Left hindlimb (tissue), 1 donor: Measurements from ENCODE around the gene SULT1A2.
"Not testable (repeated sequence)": the region's sequence is repeated elsewhere in the genome, so short reads cannot be mapped to it uniquely, and the experiment has no call there.

ENCODE experiments used
- DNase-seq: peaks from one replicate; pipeline ENCODE4 v3.0.0-alpha.2; 2018

Gene SULT1A2

DNA sequence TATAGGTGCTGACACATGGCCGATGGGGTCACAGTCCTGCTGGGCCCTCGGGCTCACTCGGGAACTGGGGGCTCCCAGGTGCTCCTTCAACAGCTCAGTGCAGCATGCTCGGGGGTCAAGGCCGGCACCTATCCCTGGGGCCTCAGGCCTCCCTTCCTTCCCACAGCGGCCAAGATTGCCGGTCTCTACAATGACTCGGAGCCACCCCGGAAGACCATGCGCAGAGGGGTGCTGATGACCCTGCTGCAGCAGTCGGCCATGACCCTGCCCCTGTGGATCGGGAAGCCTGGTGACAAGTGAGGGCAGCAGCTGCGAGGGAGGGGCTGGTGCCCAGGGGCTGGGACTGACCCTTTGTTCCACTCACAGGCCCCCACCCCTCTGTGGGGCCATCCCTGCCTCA, 6.9 kb downstream of the SULT1A2 start:
- DNase-seq, result no peak

DNA sequence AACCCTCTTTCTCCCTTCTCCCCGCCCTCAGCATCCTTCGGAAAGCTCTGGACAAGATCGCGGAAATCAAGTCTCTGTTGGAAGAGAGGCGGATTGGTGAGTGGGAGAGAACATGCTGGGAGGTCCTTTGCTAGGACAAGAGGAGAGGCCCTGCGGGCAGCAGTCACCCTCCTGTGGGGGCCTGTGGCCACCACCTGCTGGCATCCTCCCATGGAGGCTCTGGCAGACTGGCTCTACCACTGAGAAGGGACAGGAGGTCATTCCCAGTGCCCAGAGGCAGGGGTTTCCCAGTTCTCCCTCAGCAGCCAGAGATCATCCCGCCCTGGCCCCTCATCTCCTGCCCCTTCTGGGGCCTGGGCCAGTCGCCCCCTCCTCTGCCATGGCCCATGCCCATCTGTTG, 7.8 kb downstream of the SULT1A2 start:
- DNase-seq, result no peak

DNA sequence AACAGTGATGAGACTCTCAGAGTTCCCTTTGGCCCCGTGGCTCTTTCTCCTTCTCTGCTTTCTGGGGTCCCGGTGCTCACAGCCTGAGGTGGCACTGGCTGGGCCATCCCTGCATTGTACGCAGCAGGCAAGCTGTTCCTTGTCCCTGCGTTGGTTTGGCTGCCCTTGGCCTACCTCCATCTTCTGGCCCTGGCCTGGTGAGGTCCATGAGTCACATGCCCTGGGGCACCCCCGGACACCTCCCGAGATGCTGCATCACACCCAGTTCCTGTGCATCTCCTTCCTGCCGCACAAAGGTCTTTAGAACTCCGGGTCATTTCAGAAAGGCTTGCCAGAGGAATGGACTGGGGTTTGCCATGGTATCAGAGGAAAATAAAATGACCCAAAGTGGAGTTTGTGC, 9.5 kb downstream of the SULT1A2 start:
- no peak for DNase-seq

DNA sequence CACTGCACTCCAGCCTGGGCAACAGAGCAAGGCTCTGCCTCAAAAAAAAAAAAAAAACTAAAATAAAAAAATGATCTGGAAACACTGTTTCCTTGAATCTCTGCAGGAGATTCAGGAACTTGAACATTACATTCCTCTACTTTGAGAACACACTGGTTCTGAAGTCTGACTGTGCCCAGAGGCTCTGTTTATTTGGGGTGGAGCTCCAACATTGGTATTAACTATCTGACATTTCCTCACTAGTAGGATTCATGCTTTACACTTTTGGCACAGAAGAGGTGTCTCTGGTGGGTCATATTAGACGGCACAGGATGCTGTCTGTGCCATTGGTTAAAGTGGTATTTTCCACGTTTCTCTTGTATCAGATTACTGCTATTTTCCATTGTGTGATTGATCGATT, 10.4 kb downstream of the SULT1A2 start:
- no peak for DNase-seq

DNA sequence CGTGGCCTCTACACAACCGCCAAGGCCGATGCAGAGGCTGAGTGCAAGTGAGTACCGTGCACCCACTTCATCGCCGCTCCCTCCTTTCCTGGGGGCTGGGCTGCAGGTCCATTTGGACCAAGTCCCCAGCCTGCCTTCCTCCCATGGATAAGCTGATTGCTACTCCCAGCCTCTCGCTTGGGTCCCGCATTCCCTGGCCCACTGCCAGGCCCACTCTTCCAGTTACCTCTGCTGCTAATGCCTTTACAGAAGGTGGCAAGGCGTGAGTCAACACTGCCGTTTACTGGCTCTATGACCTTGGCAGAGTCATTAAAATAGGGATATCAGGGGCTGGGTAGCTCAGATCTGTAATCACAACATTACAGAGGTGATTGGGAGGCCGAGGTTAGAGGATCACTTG, 11.2 kb downstream of the SULT1A2 start:
- no peak for DNase-seq

DNA sequence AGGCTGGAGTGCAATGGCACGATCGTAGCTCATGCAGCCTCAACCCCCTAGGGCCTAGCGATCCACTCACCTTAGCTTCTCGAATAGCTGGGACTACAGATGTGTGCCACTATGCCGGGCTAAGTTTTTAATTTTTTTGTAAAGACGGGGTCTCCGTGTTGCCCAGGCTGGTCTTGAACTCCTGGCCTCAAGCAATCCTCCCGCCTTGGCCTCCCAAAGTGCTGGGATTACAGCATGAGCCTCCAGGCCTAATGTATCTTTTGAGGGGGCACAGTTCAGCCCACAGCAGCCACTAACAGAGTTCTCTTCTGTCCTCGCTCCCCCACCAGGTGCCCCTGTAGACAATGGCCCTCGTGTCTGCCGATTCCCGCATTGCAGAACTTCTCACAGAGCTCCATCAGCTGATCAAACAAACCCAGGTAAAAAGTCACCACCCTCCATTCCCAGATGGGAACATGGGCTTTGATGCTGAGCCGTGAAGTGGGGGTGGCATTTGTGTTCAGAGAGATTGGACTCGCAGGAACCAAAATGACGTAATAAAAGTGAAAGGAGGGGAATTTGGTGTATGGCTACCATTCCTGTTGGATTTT, 16.0 kb downstream of the SULT1A2 start:
- DNase-seq, result no peak

DNA sequence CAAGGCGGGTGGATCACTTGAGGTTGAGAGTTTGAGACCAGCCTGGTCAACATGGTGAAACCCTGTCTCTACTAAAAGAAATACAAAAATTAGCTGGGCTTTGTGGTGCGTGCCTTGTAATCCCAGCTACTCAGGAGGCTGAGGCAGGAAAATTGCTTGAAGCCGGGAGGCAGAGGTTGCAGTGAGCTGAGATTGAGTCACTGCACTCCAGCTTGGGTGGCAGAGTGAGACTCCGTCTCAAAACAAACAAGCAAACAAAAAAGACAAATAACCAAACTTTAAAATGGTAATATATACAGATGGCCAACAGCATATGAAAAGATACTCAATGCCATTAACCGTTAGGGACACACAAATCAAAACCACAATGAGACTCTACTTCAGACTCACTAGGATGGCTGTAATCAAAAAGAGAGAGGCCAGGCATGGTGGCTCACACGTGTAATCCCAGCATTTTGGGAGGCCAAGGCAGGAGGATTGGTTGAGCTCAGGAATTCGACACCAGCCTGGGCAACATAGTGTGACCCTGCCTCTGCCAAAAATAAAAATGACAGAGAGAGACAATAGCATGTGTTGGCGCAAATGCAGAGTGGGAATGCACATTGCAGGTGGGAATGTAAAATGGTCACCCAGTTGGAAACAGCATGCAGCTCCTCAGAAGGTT, 21.3 kb downstream of the SULT1A2 start:
- DNase-seq, result no peak

DNA sequence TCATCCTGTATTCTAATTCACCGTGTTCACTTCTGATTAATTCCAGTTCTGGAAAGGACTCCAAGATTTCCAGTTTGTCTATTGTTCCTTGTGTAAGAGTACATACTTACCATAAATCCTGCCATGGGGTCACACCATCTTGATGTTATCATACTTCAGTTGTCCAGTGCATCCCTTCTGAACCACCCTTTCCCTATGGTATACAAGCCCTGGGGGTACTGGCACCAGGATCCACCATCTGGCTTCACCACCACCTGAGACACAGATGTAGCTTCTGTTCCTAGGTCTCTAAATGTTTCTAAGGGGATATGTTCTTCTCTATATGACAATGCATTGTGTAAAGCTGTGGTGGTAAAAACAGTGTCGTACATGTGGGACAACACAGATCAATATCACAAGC, 21.9 kb downstream of the SULT1A2 start:
- no peak for DNase-seq

DNA sequence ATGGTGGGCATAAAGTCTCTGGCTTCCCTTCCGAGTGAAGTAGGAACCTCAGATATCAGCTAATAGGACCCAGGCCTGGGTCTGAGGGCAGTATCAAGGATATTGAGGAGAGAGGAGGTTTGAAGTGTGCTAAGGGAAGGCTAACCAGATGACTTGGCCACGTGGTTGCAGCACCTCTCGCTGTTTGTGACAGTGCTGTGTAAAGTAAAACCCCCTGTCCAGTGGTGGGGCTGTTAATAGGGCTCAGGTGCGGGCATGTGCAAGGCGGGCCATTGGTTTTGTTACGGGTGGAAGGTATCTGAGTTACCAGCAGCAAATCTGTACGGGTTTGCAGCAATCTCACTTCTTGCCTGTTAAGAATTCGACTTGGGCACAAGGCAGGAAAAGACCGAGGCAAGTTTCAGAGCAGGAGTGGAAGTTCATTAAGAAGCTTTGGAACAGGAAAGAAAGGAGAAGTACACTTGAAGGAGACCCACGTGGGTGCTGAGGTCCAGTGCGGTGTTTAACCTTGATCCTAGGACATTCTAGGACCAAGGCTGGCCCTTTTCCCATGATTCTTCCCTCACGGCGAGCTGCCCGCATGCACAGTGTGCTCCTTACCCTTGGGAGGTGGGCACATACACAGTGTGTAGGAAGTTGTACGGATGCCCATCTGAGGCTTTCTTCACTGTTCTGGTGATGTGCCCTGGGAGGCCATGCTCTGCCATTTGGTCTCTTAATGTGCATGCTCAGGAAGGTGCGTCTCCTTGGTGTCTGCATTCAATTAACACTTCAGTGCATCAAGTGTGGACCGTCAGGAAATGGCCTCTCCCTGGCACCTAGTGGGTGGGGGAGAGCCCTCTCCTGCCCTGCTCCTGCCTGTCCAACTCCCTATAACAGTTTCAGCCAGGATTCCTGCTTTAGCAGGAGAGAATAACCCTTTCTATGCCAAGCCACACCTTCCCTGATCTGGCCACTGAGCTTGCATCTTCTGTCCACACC, 22.8 kb downstream of the SULT1A2 start:
- no peak for DNase-seq

DNA sequence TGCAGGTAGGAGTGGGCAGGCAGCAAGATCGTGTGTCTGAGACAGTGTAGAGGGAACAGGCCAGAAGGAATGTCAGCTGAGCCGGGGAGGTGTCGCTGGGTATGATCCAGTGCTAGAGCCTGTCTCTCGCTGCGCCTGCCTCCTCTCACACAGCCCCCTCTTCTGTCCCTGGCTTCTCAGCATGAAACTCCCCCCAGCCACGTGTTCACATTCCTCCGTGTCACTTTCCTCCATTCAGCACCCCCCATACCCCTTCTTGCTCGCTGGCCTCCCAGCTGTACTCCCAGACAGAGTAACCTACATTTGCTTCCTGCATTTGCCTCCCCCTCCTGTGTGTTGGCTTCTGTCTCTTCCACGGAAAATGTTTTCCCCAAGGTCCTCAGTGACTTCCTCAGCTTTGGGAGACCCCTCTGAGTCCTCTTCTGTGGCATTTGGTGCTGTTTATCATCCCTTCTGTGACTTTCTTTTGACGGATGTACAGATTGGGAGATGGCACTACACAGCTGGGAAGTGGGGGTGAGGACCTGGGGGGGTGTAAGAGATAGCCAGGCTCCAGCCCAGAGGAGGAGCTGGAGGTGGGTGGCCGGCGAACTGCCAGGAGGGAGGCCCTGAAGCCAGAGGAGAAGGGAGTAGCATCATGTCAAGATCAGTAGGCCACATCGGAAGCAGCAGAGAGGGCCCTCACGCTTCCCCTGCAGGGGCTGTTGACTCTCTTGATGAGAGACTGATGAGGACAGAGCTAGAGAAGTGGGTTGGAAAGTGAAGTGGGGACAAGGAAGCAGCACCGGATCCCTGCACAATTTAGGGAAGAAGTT, 23.9 kb downstream of the SULT1A2 start:
- DNase-seq, result peak; percentile 81

DNA sequence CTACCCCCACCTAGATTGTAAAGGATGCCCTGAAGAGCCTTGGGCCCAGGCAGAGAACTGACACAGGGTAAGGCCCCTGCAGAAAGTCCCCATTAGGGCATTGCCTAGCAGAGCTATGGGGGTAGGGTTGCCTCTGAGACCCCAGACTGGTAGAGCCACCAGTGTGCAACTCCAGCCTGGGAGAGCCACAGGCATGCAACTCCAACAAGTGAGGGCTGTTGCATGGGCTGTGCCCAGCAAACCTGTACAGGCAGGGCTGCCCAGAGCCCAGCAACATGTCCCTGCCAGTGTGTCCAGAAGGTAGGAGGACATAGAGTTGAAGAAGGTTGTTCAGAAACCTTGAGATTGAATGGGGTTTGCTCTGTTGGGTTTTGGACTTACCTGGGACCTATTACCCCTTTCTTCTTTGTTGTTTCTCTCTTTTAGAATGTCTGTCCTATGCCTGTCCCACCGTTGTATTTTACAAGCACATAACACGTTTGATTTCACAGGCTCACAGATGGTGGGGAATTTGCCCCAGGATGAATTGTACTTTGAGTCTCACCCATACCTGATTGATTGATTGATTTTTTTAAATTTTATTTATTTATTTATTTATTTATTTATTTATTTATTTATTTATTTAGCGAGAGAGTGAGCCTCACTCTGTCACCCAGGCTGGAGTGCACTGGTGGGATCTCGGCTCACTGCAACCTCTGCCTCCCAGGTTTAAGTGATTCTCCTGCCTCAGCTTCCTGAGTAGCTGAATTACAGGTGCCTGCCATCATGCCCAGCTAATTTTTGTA, 26.7 kb downstream of the SULT1A2 start:
- no peak for DNase-seq

DNA sequence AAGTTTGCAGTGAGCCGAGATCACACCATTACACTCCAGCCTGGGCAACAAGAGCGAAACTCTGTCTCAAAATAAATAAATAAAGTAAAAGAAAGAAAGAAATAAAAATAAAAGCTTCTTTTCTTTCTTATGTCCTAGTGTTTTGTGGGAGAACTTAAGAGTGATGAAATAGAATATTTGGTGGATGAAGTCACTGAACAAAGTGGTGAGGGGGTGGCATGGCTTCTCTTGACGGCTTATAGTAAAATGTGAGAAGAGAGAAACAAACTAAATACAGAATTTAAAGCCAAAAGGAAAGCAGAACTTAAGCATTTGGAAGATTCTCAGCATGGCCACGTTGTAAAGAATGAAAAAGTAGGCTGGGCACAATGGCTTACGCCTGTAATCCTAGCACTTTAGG, 27.8 kb downstream of the SULT1A2 start:
- no peak for DNase-seq

DNA sequence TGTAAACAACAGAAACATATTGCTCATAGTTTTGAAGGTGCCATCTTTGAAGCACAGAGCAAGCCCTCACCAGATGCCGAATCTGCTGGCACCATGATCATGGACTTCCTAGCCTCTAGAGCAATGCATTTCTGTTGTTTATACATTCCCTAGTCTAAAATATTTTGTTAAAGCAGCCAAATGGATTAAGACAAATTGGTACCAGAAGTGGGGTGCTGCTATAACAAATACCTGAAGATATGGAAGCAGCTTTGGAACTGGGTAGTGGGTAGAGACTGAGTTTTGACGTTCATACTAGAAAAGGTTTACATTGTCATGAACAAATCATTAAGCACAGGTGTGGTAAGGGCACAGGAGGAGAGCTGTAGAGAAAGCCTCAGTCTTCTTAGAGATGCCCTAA, 29.6 kb downstream of the SULT1A2 start:
- no peak for DNase-seq

DNA sequence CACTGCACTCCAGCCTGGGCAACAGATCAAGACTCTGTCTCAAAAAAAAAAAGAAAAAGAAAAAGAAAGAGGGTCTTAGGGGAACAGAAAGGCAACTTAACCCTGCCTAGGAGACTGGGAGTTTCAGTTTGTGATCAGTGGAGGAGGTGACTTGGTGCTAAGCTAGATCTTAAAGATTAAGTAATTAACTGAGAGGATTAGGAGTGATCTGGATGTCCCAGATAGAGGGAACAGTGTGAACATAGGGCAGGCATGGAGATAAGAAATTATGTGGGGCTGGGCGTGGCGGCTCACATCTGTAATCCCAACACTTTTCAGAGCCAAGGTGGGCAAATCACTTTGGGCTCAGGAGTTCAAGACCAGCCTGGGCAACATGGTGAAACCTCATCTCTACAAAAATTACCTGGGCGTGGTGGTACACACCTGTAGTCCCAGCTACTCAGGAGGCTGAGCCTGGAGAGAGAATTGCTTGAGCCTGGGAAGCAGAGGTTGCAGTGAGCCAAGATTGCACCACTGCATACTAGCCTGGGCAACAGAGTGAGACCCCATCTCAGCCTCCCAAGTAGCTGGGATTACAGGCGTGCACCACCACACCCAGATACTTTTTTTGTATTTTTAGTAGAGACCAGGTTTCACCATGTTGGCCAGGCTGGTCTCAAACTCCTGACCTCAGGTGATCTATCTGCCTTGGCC, 30.5 kb downstream of the SULT1A2 start:
- DNase-seq, result not testable (repeated sequence)

DNA sequence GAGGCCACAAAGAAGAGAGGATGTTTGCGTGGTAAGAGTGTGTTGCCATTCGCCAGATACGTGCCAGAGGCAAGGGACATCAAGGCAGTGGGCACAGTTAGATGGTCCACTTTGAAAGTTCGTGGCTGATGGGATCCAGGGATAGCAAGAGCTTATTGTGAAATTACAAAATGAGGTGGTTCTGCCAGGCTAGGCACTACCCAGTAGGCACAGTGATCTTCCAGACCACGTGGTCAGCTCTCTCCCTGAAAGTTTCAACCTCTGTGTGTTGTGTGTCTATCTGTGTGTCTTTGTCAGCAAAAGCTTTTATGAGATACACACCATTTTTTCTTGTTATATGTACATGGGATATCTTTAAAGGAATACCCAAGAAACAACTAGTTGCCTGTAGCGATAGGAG, 33.6 kb downstream of the SULT1A2 start:
- no peak for DNase-seq

DNA sequence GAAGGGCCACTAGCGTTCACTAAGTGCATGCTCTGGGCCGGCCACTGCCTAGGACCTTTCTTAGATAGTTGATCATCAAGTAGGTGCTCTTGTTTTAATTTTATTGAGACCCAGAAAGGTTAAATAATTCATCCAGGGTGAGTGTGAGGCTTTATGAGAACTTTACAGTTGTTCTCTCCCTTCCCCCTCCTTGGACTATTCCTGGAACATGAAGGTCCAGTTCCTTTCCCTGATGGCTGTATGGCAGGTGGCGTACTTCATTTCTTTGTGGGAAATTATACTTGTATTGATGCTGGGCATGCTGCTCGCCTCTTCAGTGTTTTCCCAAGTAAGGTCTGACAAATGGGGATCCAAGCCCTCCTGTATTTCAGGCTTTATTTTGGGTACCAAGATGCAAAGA, 34.7 kb downstream of the SULT1A2 start:
- no peak for DNase-seq

DNA sequence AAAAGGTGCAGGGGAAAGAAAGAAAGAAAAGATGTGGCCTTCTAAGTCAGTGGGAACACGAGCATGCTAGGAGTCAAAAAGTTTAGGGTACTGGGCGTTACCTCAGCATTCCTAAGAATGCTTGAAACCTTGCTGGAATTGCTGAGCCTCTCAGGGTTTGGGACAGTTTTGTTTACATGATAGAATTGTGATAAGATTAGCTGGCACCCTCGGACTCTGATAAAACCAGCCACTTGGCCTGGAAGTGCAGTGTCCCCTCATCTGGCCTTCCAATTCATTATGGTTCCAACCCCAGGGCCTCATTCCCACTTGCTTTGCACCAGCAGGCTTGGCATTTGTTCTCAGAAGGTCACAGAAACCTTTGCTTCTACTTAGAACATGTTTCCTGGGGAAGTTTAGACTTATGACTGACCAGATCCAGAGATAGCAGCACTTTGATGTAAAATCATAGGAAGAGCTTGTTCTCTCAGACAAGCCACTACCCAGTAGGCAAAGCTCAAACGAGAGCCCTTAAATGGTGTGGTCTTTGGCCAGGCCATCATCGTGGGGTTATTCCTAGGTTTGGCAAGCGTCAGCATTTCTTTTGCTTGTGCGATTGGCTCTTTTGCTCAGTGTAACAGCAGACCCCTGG, 35.2 kb downstream of the SULT1A2 start:
- DNase-seq, result no peak

DNA sequence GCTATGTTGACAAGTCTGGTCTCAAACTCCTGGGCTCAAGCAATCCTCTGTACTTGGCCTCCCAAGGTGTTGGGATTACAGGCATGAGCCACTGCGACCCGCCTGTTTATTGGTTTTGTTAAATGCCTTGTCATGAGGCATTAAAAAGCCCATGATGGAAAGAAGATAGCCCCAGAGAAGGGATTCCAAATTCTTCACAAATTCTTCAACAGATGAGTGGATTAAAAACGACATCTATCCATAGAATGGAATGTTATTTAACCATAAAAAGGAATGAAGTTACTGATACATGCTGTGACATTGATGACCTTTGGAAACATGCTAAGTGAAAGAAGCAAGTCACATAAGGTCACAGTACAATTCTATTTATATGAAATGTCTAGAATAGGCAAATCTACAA, 38.4 kb downstream of the SULT1A2 start:
- no peak for DNase-seq

DNA sequence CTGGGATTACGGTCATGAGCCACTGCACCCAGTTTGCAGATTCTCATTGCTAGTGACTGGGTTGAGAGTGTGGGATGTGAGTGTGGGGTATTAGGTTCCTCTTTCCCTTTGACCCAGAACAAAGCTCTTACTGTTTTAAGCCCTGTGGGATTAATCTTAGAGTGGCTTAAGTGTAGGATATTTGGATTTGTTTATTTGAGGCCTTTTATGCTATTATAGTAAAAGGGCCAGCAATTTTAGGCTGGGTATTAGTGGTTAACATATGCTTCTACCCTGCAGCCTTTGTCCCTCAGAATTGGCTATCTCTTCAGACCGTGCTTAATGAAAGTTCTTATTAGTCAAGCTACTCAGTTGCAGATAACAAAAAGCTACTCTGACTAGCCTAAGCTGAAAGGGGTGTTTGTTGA, 39.9 kb downstream of the SULT1A2 start:
- no peak for DNase-seq

DNA sequence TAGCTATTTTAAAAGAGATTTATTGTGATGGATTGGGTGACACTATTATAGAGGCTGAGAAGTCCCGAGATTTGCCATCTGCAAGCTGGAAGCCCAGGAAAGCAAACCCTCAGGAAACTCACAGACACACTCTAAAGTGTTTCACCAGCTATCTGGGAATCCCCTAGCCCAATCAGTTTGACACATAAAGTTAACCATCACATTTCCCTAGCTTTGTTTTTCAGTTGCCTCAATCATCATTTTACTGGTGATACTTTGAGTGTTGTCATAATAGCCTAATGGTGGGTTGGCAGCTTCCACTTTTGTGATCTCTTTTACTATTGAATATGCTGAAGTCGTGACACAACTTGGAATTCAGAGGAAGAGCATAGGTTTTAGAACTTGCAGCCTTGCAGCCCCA, 41.3 kb downstream of the SULT1A2 start:
- DNase-seq, result no peak
